SKM-1 treated with dmso at 0.1 percent for 144 hours (cell line): ENCODE results near the gene NXPE4.
"Not testable (repeated sequence)": the region's sequence is repeated elsewhere in the genome, so short reads cannot be mapped to it uniquely, and the experiment has no call there.

ENCODE experiments used
- DNase-seq: peaks from one replicate; lab custom pipeline; 2025; ENCODE audit not compliant: unreplicated experiment; lab: John Stamatoyannopoulos, UW

Gene NXPE4

DNA sequence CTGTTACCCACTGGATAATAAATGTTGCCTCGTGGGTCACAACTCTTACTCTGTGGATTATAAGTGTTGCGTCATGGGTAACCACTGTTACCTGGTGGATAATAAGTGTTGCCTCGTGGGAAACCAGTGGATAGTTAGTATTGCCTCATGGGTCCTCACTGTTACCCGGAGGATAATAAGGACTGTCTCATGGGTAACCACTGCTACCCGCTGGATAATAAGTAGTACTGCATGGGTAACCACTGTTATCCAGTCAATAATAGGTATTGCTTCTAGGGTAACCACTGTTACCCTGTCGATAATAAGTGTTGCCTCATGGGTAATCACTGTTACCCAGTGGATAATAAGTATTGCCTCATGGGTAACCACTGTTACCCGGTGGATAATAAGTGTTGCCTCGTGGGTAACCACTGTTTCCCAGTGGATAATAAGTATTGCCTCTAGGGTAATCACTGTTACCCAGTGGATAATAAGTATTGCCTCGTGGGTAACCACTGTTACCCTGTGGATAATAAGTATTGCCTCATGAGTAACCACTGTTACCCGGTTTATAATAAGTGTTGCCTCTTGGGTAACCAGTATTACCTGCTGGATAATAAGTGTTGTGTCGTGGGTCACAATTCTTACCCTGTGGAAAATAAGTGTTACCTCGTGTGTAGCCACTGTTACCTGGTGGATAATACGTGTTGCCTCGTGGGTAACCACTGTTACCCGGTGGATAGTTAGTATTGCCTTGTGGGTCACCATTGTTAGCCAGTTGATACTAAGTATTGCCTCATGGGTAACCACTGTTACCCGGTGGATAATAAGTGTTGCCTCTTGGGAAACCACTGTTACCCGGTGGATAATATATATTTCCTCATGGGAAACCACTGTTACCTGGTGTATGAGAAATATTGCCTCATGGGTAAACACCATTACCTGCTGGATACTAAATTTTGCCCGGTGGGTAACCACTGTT is 15.7 kb upstream of the NXPE4 start:
- no peak for DNase-seq

DNA sequence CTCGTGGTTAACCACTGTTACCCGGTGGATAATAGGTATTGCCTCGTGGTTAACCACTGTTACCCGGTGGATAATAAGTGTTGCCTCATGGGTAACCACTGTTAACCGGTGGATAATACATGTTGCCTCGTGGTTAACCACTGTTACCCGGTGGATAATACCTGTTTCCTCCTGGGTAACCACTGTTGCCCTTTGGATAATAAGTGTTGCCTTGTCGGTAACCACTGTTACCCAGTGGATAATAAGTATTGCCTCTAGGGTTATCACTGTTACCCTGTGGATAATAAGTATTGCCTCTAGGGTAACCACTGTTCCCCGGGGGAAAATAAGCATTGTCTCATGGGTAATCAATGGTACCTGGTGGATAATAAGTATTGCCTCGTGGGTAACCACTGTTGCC is 15.0 kb upstream of the NXPE4 start:
- no peak for DNase-seq

DNA sequence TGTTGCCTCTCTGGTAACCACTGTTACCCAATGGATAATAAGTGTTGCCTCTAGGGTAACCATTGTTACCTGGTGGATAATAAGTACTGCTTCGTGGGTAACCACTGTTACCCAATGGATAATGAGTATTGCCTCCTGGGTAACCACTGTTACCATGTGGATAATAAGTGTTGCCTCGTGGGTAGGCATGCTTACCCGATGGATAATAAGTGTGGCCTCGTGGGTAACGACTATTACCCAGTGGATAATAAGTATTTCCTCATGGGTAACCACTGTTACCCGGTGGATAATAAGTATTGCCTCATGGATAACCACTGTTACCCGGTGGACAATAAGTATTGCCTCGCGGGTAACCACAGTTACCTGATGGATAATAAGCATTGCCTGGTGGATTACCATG is 13.8 kb upstream of the NXPE4 start:
- no peak for DNase-seq

DNA sequence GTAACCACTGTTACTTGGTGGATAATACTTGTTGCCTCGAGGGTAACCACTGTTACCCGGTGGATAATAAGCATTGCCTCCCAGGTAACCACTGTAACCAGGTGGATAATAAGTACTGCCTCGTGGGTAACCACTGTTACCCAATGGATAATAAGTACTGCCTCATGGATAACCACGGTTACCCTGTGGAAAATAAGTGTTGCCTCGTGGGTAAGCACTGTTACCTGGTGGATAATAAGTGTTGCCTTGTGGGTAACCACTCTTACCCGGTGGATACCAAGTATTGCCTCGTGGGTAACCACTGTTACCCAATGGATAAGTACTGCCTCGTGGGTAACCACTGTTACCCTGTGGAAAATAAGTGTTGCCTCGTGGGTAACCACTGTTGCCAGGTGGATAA is 13.0 kb upstream of the NXPE4 start:
- not testable (repeated sequence) for DNase-seq

DNA sequence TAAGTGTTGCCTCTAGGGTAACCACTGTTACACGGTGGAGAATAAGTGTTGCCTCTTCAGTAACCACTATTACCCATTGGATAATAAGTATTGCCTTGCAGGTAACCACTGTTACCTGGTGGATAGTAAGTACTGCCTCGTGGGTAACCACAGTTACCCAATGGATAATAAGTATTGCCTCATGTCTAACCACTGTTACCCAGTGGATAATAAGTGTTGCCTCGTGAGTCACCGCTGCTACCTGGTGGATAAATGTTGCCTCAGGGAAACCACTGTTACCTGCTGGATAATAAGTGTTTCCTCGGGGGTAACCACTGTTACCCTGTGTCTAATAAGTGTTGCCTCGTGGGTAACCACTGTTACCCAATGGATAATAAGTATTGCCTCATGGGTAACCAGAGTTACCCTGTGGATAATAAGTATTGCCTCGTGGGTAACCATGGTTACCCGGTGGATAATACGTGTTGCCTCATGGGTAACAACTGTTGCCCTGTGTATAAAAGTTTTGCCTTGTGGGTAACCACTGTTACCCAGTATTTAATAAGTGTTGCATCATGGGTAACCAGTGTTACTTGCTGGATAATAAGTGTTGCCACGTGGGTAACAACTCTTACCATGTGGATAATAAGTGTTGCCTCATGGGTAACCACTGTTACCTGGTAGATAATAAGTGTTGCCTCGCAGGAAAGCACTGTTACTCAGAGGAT is 12.3 kb upstream of the NXPE4 start:
- DNase-seq, result no peak

DNA sequence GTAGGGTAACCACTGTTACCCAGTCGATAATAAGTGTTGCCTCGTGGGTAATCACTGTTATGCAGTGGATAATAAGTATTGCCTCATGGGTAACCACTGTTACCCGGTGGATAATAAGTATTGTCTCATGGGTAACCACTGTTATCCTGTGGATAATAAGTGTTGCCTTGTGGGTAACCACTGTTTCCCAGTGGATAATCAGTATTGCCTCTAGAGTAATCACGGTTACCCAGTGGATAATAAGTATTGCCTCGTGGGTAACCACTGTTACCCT is 11.2 kb upstream of the NXPE4 start:
- DNase-seq, result not testable (repeated sequence)

DNA sequence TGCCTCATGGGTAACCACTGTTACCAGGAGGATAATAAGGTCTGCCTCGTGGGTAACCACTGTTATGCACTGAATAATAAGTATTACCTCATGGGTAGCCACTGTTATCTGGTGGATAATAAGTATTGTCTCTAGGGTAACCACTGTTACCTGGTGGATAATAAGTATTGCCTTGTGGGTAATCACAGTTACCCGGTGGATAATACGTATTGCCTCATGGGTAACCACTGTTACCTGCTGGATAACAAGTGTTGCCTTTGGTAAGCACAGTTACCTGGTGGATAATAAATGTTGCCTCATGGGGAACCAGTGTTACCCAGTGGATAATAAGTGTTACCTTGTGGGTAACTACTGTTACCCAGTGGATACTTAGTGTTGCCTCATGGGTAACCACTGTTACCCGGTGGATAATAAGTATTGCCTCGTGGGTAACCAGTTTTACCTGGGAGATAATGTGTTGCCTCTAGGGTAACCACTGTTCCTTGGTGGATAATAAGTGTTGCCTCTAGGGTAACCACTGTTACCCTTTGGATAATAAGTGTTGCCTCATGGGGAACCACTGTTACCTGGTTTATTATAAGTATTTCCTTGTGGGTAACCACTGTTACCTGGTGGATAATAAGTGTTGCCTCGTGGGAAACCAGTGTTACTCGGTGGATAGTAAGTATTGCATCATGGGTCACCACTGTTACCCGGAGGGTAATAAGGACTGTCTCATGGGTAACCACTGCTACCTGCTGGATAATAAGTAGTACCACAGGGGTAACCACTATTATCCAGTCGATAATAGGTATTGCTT is 10.6 kb upstream of the NXPE4 start:
- no peak for DNase-seq

DNA sequence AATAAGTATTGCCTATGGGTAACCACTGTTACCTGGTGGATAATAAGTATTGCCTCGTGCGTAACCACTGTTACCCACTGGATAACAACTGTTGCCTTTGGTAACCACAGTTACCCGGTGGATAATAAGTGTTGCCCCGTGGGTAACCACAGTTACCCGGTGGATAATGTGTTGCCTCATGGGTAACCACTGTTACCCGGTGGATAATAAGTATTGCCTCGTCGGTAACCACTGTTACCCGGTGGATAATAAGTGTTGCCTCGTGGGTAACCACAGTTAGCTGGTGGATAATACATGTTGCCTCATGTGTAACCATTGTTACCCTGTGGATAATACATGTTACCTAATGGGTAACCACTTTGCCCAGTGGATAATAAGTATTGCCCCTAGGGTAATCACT is 9.8 kb upstream of the NXPE4 start:
- DNase-seq, result no peak

DNA sequence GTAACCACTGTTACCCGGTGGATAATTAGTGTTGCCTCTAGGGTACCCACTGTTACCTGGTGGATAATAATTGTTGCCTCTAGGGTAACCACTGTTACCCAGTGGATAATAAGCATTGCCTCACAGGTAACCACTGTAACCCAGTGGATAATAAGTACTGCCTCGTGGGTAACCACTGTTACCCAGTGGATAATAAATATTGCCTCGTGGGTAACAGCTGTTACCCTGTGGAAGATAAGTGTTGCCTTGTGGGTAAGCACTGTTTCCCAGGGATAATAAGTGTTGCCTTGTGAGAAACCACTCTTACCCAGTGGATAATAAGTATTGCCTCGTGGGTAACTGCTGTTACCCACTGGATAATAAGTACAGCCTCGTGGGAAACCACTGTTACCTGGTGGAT is 9.3 kb upstream of the NXPE4 start:
- DNase-seq, result no peak

DNA sequence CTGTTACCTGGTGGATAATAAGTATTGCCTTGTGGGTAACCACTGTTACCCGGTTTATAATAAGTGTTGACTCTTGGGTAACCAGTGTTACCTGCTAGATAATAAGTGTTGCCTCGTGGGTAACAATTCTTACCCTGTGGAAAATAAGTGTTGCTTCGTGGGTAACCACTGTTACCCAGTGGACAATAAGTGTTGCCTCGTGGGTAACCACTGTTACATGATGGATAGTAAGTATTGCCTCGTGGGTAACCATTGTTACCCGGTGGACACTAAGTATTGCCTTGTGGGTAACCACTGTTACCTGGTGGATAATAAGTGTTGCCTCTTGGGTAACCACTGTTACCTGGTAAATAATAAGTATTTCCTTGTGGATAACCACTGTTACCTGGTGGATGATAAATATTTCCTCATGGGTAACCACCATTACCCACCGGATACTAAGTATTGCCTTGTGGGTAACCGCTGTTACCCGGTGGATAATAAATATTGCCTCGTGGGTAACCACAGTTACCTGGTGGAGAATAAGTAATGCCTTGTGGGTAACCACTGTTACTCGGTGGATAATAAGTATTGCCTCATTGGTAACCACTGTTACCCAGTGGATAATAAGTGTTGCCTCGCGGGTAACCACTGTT is 8.7 kb upstream of the NXPE4 start:
- DNase-seq, result no peak

DNA sequence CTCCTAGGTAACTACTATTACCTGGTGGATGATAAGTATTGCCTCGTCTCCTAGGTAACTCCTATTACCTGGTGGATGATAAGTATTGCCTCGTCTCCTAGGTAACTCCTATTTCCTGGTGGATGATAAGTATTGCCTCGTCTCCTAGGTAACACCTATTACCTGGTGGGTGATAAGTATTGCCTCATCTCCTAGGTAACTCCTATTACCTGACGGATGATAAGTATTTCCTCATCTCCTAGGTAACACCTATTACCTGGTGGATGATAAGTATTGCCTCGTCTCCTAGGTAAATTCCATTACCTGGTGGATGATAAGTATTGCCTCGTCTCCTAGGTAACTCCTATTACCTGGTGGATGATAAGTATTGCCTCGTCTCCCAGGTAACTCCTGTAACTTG is 7.6 kb upstream of the NXPE4 start:
- not testable (repeated sequence) for DNase-seq

DNA sequence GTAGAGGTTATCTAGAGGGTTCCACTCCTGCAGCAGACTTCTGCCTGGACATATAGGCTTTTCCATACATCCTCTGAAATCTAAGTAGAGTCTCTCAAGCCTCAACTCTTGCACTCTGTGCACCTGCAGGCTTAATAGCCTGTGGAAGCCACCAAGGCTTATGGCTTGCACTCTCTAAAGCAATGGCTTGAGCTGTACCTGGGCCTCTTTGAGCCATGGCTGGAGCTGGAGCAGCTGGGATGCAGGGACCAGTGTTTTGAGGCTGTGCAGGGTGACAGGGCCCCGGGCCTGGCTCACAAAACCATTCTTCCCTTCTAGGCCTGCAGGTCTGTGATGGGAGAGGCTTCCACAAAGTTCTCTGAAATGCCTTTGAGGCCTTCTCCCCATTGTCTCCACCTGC is 2.9 kb upstream of the NXPE4 start:
- DNase-seq, result no peak

DNA sequence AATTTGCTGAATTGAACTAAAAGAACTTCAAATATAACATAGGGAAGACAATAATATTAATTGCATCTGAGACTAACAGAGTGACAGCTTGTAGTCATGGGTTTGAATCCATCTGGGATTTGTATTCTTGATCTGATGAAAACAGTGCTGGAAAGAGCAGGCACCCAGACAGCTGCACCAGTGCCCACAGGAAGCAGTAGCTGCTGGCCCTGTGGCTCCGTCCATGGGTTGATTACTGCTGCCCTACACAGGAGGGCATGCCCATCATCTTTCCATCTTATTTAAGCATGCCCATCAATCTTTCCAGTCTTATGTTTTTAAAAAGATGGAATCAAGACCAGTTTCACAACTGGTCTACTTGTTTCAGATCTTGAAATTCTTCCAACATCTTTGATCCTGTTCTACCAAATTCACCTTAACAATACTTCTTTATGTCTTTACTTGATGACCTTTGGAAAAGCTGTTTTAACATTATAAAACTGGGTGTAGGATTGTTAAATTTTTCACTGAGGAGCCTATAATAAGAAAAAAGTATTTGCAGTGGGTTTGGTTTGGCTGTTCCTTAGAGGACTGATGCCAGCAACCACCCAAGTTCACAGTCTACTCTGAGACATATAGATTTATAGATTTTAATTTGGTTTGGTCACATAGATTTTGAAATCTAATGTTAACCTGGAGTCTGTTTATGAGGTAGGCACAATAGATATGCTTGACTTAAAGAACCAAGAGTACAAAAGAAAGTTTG is 761 bp upstream of the NXPE4 start:
- no peak for DNase-seq

DNA sequence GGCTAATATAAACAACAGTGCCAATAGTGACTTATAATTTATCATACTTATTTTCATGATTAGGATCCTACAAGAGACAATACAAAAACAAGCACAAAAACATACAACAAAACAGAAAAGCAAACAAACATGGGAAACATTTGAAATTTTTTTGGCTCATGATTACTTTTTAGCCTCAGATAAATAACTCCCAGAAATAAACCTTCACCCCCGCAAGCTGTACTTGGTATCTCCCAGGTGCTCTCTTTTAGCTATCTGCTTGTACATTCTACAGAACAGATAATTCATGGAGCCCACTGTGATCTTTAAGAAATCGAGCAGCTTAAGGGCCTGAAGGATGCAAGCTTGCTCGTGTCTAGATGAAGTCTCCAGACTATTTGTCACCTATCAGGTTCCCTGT is 883 bp downstream of the NXPE4 start:
- DNase-seq, result no peak

DNA sequence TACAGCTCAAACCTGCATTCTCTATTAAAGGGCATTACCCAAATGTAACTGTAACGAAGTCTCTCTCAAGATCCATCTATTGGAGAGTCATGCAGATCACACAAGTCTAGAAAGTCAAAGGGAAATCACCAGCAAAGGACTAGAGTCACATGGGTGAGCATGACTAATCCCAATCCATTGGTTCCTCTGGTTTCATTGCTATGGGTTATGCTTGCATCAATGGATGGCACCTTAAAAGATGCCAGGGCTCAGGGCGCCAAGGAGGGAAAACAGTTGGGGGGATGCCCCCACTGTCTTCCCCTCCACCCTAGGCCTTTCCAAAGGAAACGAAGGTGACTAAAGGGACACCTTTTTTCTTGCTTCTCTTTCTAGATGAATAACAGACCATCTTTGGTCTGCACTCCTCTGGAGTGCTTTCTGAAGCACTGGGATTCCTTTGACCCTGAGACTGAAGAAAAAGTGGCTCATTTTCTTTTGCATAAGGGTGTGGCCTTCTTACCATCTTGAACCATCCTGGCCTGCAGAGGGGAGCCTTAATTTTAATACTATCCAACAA is 8.1 kb downstream of the NXPE4 start:
- DNase-seq, result no peak

DNA sequence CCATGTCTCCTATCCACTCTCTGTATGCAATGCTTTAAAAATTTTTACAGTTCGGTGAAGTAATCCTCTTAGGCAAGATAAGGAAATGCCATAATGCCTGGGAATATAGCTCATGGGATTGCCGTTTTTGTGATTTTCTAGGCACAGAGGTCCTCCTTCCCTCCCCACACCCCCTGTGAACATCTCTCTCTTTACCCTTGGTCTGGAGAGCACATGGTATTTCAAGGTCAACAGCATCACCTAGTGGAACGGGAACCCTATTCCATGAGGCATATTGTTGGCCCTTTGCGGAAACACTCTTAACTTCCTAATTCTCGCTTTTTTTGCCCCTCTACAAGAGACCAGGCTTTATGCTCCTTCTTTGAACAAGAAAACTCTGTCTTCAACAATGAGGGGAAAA is 8.8 kb downstream of the NXPE4 start:
- no peak for DNase-seq

DNA sequence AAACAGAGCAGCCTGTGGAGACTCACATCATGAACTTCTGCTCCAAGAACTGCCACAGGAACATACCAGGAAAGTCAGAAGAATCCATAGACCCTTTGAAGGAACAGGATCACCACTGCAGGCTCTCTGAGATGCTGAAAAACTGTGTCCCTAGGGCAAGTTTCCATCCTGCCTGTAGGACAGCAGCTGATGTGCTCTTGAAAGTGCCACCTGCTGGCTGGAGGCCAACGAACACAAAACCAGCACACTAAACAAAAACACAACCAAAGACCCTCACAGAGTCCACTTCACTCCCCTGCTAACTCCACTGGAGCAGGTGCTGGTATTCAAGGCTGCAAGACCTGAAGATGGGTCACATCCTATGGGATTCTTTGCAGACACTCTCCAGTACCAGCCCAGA is 23.9 kb downstream of the NXPE4 start:
- DNase-seq, result no peak

DNA sequence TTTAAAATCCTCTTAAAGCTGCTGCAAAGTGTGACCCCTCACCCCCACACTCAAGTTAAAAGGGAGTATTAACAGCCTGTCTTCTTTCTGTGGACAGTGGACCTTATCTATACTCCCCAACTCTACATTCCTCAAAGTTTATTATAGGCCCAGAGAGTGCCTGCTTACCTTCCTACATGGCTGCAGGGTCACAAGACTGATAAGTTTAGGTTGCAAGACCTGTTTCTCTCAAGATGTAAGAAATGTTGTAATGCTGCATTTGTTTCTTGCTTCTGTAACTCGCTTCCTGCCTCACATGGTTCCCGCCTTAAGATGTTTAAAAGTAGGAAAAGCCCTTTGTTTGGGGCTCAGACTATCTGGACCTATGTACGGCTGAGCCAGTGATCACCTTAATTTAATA is 25.8 kb downstream of the NXPE4 start:
- DNase-seq, result no peak

DNA sequence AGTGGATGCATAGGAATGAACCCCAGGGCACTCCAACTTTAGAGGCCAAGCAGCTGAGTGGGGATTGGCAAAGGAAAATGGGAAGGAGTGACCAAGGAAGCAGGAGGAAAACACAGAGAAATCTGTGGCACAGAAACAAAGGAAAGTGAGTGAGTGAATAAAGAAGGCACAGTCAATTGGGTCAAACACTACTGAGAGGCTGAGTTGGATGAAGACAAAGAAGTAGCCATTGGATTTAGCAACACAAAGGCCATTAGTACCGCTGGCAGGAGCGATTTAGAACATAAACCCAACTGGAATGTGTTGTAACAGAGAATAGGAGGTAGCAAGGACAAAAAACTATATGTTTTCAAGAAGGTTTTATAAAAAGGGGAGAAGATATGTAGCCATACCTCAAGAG is 29.3 kb downstream of the NXPE4 start:
- DNase-seq, result no peak

DNA sequence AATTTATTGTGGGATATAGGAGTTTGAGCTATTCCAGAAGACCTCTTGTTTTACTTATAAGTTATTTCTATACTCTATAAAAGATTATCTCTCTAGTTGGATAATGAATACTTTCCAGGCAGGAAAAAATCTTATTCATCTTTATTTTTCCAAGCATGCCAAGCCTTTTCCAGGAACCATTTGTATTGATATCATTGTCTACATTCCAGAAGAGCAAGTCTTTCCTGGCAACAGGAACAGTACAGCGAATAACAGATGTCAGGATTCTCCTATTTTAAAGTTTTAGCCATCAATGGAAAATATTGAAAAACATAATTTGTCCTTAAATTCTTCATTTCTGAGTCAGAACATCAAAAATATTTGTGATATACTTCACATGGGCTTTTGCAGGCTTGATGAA is 30.8 kb downstream of the NXPE4 start:
- DNase-seq, result no peak
